NCI-H128 (cell line): Measurements from ENCODE around the gene CTNNB1.

Experiments used
- DNase-seq: peaks from one replicate; lab custom pipeline; 2025; ENCODE audit not compliant: unreplicated experiment; lab: John Stamatoyannopoulos, UW

CTNNB1 gene

GRCh38 chr3:41198950-41199865 lies at the start of gene CTNNB1:
CTNNB1 (plus strand) TSS chr3:41199505; CDS start chr3:41224069, 24,564 bp downstream.
- peak; percentile 62 for DNase-seq

DNA sequence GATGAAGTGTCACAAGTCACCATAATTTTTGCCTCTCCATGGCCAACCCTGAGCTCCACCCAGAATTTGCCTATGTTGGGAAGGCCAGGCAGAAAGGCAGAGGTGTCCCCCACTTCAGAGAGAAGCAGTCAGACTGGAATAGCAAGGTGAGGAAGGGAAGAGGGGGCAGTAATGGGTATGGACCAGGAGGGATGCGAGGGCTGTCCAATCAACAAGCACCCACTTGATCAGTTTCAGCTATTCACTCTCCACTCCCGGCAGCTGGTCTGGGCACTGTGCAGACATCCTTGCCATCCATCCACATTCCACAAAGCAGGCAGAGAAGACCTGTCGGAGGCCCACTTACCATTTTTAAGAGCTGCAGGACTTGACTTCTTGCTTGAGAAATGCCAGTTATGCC lies 43.5 kb upstream of the CTNNB1 start:
- no peak for DNase-seq

GRCh38 chr3:41158947-41159346 lies 40.4 kb upstream of the CTNNB1 start:
- DNase-seq: no peak

DNA sequence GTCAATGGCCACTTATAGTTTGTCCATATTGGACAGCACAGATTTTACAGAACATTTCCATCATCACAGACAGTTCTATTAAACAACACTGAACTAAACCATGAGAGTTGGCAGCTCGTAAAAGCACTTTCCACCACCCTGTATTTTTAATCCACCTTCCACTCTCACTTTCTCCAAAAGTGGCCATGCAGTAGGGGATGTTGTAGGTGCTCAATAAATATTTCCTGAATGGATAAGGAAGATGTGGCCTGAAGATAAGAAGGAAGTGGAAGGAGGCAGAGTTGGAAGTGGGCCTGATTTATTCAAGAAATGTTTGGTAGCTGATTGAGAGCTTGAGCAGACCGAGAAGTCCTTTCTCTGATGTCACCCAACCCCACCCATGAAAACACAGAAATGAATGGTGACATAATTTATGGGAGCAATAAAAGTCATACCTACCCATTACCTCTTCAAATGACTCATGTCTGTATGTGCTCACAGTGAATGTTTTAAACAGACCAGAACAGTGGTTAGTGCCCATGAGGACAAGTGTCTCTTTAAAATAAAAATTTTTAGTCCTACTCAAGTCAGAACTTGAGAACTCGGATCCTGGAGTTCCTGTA lies 39.6 kb upstream of the CTNNB1 start:
- no peak for DNase-seq

DNA sequence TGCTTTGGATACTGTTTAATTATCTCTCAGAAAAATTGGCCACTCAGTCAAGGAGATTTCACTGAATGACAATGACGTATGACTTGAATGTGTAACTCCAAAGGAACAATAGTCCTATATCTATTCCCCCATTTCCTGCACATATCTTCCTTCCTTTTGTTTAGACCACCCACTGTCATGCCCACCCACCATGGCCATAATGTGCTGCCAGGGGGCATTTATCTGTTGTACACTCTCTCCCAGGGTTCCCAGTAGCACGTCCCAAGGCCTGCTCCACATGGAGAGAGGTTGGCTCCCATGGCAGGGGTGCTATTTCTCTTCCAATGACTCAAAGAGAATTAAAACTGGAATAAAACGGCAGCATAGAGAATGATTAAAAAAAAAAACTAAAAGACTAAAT lies 36.8 kb upstream of the CTNNB1 start:
- no peak for DNase-seq

DNA sequence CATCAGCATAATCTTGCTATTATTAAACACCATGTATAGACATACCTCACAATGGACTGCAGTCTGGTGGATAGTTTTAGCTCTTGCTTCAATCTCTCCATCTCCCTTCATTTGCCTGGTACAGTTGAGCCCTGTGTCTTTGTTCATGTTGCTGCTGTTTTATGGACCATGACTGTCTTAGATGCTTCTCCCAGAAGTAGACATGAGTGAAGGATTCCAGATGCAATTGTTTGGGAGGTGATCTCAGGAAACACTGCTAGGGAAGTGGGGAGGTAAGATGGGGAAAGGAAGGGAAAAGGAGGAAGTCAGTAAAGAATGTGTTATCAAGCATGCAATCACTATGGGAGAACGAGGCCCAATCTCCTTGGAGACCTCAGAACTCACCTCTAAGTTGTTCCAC lies 36.3 kb upstream of the CTNNB1 start:
- DNase-seq: no peak

DNA sequence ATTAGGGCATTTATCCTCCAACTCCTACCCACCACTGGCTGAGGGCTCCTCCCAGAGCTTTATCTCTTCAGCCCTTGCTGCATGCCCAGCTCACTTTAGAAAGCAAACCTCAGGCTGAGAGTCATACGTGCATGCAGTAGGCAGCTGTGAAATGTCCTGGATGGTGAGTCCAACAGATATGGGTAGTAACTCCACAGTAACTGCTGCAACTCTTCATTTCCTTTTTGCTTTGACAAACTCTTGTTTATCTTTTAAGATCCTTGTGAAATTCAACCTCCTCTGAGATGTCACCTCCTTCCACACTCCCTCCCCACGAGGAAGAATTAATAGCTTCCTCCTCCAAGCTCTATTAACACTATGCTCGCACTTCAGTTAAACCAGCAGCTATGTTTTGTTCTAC lies 35.9 kb upstream of the CTNNB1 start:
- no peak for DNase-seq

GRCh38 chr3:41164777-41165176 lies 34.5 kb upstream of the CTNNB1 start:
- DNase-seq: no peak

DNA sequence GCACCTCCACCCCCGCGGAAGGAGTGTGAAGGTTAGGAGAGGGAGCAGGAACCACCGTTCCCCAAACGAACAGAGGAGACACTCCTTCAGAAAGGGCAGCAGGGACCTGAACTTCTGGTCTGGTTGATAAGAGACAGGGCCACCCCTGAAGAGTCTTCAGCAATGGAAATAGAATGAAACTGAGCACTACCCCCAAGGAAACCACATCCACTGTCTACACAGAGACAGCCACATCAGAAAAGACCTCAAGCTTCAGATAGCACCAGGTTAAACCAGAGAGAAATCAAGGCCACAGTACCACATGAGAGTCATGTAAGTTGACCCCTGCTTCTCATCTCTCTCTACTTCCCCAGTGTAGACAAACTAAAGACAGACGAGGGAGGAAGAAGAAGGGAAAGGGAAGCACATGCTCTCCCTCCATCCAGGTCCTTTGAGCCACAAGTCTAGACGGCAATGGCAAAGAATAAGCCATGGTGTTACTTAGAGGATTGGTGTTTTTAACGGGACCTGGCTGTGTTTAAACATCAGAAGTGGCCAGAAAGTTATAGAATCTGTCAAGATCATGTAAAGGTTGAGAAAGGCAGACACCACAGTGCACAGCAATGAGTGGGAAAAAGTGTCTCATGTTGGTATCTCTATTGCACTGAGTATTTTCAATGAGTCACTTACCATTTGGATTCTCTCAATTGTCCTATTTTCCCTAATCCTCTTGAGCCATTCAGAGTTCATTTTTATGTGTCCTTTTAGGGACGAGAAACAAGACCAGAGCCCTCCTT lies 31.4 kb upstream of the CTNNB1 start:
- DNase-seq: no peak

DNA sequence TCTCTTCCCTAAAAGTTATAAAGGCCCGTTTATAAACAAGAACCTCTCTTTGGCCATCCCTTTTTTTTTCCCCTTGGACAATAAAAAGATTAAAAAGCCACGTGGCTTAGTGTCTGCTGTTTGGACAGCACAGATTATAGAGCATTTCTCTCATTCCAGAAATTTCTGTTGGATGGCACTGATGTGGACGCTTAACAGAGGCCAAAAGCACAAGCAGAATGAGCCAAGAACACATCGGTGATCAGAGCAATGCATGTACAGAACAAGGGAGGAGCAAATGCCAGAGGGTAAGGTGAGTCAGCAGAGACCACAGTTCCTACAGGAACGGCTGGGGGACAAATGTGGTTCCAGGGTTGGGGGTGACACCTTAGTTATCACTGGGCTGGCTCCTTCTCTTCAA lies 30.3 kb upstream of the CTNNB1 start:
- no peak for DNase-seq

DNA sequence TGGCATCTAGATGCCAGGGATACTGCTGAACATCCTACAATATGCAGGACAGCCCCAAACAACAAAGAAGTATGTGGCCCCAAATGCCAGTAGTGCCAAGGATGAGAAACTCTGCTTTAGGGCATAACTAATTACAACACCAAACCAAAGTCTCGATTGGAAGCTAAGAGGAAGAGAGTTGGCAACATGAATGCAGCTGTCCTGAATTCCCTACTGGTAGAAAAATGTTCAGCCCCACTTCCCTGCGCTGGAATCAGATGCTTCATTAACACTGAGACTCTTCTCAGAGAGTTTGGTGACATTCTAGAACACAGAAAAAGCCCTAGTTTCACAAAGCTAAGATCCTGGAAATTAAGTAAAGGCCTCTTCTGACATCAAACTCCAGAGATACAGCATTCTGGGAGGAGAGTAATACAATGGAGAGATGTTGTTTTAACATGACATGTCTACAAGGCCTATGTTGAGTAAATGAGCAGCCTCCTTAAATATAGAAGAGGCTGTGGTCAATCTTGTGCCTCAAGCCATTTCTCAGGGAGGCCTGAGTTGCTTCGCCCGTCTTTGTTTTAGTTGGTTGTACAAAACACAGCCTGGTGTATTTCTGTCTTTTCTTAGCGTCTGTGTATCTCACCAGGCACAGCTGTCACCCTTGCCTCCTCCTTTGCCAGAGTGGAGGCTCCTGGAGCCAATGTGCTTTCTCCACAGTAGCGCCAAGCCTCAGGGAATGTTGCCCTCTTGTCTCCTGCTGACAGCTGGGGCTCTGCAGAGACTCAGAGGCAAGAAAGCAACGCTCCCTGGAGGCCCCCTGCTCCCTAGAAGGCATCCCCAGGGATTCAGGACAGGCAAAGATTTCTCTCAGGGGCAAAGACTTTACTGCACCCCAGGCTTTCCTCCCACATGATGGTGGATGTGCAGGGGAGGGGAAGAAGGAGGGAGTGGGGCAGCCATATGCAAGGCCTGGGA lies 25.1 kb upstream of the CTNNB1 start:
- DNase-seq: no peak

DNA sequence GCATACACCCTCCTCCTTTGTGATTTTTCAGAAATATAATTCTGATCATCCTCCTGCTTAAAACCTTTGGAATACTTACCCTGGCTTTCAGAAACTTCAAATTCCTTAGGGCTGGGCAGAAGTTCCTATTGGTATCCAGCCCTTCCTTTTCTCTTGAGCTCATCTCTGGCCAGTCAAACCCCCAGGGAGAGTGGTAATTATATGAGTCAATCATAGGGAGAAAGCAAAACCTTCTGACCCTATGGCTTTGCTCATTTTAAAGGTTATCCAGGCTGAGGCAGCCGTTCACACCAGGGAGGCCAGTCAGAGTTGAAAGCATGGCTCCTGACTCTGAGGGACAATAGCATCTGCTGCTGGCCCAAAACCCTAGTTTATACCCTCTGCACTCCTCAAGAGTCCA lies 23.9 kb upstream of the CTNNB1 start:
- DNase-seq: no peak

DNA sequence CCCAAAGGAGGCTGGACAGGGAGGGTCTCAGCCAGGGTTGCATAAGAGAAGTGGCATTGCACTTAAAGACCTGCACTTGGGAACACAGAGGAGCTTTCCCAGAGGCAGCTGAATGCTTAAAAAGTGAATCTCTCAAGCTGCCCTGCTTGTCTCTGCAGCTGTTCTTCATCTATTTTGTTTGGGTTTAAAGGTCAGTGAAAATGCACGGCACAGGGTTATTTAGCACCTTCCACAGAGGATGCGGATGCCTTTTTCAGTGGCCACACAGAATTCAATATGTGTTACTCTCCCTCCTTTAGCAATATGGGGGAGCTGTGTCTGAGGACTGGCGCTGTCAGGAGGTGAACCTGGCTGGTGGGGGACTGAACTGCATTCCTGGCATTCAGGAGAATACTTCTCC lies 22.7 kb upstream of the CTNNB1 start:
- DNase-seq: no peak

- no peak for DNase-seq
These were observed 20.7 kb upstream of the CTNNB1 start for GRCh38 chr3:41178576-41178975.

DNA sequence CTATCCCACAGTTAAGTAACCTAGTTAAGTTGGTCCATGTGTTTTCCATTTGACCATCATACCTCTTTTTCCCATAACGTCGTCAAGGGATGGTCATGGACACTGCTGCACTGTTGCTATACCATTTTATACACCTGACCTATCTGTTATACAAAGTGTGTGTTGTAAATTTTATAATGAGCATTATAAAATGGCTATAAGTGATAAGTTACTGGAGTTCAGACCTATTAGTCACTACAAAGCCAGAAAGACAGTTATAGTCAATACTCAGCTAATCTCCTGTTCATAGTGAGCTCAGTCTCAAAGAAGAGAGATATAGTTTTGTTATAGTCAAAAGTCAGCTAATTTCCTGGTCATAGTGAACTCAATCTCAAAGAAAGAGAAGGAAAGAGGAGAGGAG lies 18.9 kb upstream of the CTNNB1 start:
- no peak for DNase-seq

- DNase-seq: no peak
These were observed 16.7 kb upstream of the CTNNB1 start for GRCh38 chr3:41182504-41183059.

- DNase-seq: no peak
These were observed 14.9 kb upstream of the CTNNB1 start for GRCh38 chr3:41184394-41184793.

GRCh38 chr3:41186297-41186696 lies 13.0 kb upstream of the CTNNB1 start:
- DNase-seq: no peak

GRCh38 chr3:41188306-41188705 lies 11.0 kb upstream of the CTNNB1 start:
- no peak for DNase-seq

- no peak for DNase-seq
These were observed 8.6 kb upstream of the CTNNB1 start for GRCh38 chr3:41190509-41191284.
